Measurements from ENCODE around the gene CACNA1C. TPM values are rescaled to one million over a fixed set of nuclear protein-coding genes. Genes with fewer than 3 reads are reported as not detected.

Gene CACNA1C
- total and polyA plus RNA-seq, 2 donors (not counting 1 experiment from before 2014, with no cell fraction given): 7.6 to 11.4 TPM

DNA sequence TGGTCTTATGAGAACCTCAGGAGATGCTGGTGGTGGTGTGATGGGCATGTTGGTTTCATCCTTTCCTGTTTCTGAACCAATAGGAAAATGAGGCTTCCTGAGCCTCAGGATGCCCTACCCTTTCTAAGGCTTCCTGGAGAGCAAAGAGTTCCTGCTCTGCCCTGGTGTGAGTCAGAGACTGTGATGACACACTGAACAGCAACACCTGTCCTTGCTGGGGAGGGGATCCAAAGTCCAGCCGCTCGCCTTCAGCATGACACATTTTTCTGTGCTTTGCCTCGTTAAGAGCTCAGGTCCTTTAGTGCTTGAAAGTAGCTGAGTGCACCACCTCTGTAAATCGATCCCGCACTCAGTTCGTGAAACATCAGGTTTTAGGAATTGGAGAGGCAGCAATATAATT is 116.0 kb downstream of the CACNA1C start:
- peak in 1 of 2 donors; percentile 75 for DNase-seq (ENCODE audit: low read depth in 2 of 2)
- H3K9me3 ChIP-seq (ENCODE audit: control insufficient read depth, insufficient read depth, low read depth, low read length): no peaks in the 10 kb centered on the region
- H3K79me2 ChIP-seq (ENCODE audit: control insufficient read depth, insufficient read depth, low read length): no peaks in the 10 kb centered on the region
- no peak overlapping the region for H3K4me3 ChIP-seq (replicated peaks in 1 of 4; ENCODE audit: control extremely low read depth in 1 of 4, insufficient read depth in 1 of 4, low read depth in 3 of 4, low read length in 4 of 4)
- no peak overlapping the region for H3K27ac ChIP-seq (ENCODE audit: insufficient read depth, low read length)
- no peaks in the 10 kb centered on the region for H3K27me3 ChIP-seq (ENCODE audit: control insufficient read depth, insufficient read depth, low read length)
- TF ChIP-seq EZH2 (IDR thresholded peaks at IDR 0.05; ENCODE audit: low read length, missing control alignments): no peak
- TF ChIP-seq, protein P1, sequence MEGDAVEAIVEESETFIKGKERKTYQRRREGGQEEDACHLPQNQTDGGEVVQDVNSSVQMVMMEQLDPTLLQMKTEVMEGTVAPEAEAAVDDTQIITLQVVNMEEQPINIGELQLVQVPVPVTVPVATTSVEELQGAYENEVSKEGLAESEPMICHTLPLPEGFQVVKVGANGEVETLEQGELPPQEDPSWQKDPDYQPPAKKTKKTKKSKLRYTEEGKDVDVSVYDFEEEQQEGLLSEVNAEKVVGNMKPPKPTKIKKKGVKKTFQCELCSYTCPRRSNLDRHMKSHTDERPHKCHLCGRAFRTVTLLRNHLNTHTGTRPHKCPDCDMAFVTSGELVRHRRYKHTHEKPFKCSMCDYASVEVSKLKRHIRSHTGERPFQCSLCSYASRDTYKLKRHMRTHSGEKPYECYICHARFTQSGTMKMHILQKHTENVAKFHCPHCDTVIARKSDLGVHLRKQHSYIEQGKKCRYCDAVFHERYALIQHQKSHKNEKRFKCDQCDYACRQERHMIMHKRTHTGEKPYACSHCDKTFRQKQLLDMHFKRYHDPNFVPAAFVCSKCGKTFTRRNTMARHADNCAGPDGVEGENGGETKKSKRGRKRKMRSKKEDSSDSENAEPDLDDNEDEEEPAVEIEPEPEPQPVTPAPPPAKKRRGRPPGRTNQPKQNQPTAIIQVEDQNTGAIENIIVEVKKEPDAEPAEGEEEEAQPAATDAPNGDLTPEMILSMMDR (conservative IDR thresholded peaks at IDR 0.05 in 1 of 2, IDR thresholded peaks at IDR 0.05 in 1 of 2; ENCODE audit: low read depth in 1 of 2, low read length in 2 of 2): no peak
- no peak overlapping the region for H2AFZ ChIP-seq (ENCODE audit: low read length)
- no peak overlapping the region for H3K4me2 ChIP-seq (ENCODE audit: extremely low read depth, insufficient read depth, low read length)
- H3K36me3 ChIP-seq (ENCODE audit: control insufficient read depth, insufficient read depth, low read length): no peaks in the 10 kb centered on the region
- H3K4me1 ChIP-seq (ENCODE audit: control insufficient read depth, extremely low read depth, insufficient read depth, low read length): peaks cover 12% of the 10 kb centered on the region
- no peak overlapping the region for H3K9ac ChIP-seq (ENCODE audit: insufficient read depth, low read length)
- no peaks in the 10 kb centered on the region for H4K20me1 ChIP-seq (ENCODE audit: control insufficient read depth, extremely low read depth, insufficient read depth, low read length)

DNA sequence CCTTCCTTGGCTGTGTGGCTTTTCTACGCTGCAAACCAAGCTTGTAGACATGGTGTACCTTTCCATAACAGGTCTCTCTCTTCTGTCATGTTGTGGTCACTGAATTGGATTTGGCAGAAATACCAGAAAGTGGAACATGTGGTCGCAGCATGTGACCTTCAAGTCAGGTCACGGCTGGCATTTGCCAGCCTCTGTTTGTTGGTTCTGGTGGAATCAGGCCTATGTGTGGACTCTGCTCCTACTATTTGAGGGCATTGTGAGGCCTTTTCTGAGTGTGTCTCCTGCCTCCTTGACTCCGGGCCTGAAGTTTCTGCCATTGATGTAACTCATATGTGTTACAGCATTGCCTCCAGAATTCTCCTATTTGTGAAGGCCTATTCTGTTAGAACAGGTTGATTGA is 116.7 kb downstream of the CACNA1C start:
- Histone ChIP-seq H3K4me3 (replicated peaks in 1 of 4; ENCODE audit: control extremely low read depth in 1 of 4, insufficient read depth in 1 of 4, low read depth in 3 of 4, low read length in 4 of 4) (no peak overlapping the region), H4K20me1 (ENCODE audit: control insufficient read depth, extremely low read depth, insufficient read depth, low read length) (no peaks in the 10 kb centered on the region), H3K27ac (ENCODE audit: insufficient read depth, low read length) (no peak overlapping the region), H3K79me2 (ENCODE audit: control insufficient read depth, insufficient read depth, low read length) (no peaks in the 10 kb centered on the region), H2AFZ (ENCODE audit: low read length) (no peak overlapping the region), H3K9me3 (ENCODE audit: control insufficient read depth, insufficient read depth, low read depth, low read length) (no peaks in the 10 kb centered on the region), H3K36me3 (ENCODE audit: control insufficient read depth, insufficient read depth, low read length) (no peaks in the 10 kb centered on the region), H3K27me3 (ENCODE audit: control insufficient read depth, insufficient read depth, low read length) (no peaks in the 10 kb centered on the region), H3K4me1 (ENCODE audit: control insufficient read depth, extremely low read depth, insufficient read depth, low read length) (peaks cover 6% of the 10 kb centered on the region), H3K9ac (ENCODE audit: insufficient read depth, low read length) (no peak overlapping the region), H3K4me2 (ENCODE audit: extremely low read depth, insufficient read depth, low read length) (no peak overlapping the region)
- DNase-seq (ENCODE audit: low read depth in 2 of 2): no peak
- TF ChIP-seq, protein P1 (conservative IDR thresholded peaks at IDR 0.05 in 1 of 2, IDR thresholded peaks at IDR 0.05 in 1 of 2; ENCODE audit: low read depth in 1 of 2, low read length in 2 of 2): no peak
- no peak for TF ChIP-seq EZH2 (IDR thresholded peaks at IDR 0.05; ENCODE audit: low read length, missing control alignments)

DNA sequence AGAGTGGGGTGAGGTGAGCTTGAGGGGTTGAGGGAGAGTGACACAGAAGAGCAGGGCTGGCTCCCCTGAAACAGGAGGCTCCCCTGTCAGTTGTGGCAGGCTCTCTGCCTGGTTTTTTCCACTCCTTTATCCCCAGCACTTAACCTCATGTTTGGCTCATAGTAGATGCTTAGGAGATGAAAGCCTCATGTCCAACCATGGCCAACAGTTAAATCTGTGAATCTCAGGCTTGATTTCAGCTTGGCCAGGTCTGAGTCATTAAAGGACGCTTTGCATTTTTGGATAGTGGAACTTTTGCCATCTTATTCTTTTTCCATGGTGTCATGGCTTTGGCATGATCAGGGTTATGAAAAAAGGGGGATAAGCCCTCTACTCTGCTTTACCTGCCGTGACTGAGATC is 117.2 kb downstream of the CACNA1C start:
- no peak overlapping the region for H3K4me2 ChIP-seq (ENCODE audit: extremely low read depth, insufficient read depth, low read length)
- DNase-seq (ENCODE audit: low read depth in 2 of 2): peak in 1 of 2 donors; percentile 78
- H3K9me3 ChIP-seq (ENCODE audit: control insufficient read depth, insufficient read depth, low read depth, low read length): no peaks in the 10 kb centered on the region
- H3K27ac ChIP-seq (ENCODE audit: insufficient read depth, low read length): no peak overlapping the region
- H3K4me3 ChIP-seq (replicated peaks in 1 of 4; ENCODE audit: control extremely low read depth in 1 of 4, insufficient read depth in 1 of 4, low read depth in 3 of 4, low read length in 4 of 4): no peak overlapping the region
- no peaks in the 10 kb centered on the region for H3K79me2 ChIP-seq (ENCODE audit: control insufficient read depth, insufficient read depth, low read length)
- H3K4me1 ChIP-seq (ENCODE audit: control insufficient read depth, extremely low read depth, insufficient read depth, low read length): peaks cover 6% of the 10 kb centered on the region
- H3K9ac ChIP-seq (ENCODE audit: insufficient read depth, low read length): no peak overlapping the region
- H4K20me1 ChIP-seq (ENCODE audit: control insufficient read depth, extremely low read depth, insufficient read depth, low read length): no peaks in the 10 kb centered on the region
- no peaks in the 10 kb centered on the region for H3K36me3 ChIP-seq (ENCODE audit: control insufficient read depth, insufficient read depth, low read length)
- H2AFZ ChIP-seq (ENCODE audit: low read length): no peak overlapping the region
- H3K27me3 ChIP-seq (ENCODE audit: control insufficient read depth, insufficient read depth, low read length): no peaks in the 10 kb centered on the region
- TF ChIP-seq, protein P1 (conservative IDR thresholded peaks at IDR 0.05 in 1 of 2, IDR thresholded peaks at IDR 0.05 in 1 of 2; ENCODE audit: low read depth in 1 of 2, low read length in 2 of 2): no peak
- TF ChIP-seq EZH2 (IDR thresholded peaks at IDR 0.05; ENCODE audit: low read length, missing control alignments): no peak
